Upper lobe of left lung (tissue), 6 donors: ENCODE measurements around the gene SELENOP. TPM values are rescaled to one million over a fixed set of nuclear protein-coding genes. Genes with fewer than 3 reads are reported as not detected.

Experiments
- ATAC-seq, 2 donors: fragments of 200-7000 bp; cut with Tn5 transposase; one replicate each; pipeline ENCODE4 v1.9.1; 2022; ENCODE audit warnings: mild to moderate bottlenecking in 2 of 2, moderate library complexity in 2 of 2; ENCODE audit not compliant: low FRiP score in 2 of 2
- DNase-seq, 2 donors: peaks; one replicate each; pipeline ENCODE4 v3.0.0-alpha.2; 2019 to 2020
- H3K27ac ChIP-seq, 4 donors: fragments of 200-600 bp; sonication (generic); one replicate each; pipeline ENCODE4 v1.5.1; 2016 to 2019
- H3K27me3 ChIP-seq, 4 donors: fragments of 200-600 bp; sonication (generic); one replicate each; pipeline ENCODE4 v1.5.1; 2017 to 2019
- H3K36me3 ChIP-seq, 4 donors: fragments of 200-600 bp; sonication (generic); one replicate each; pipeline ENCODE4 v1.5.1; 2016 to 2019
- H3K4me1 ChIP-seq, 4 donors: fragments of 200-600 bp; sonication (generic); one replicate each; pipeline ENCODE4 v1.5.1; 2018 to 2019
- H3K4me3 ChIP-seq, 4 donors: fragments of 200-600 bp; sonication (generic); one replicate each; pipeline ENCODE4 v1.5.1; 2017 to 2019; ENCODE audit warnings: mild to moderate bottlenecking in 2 of 4, moderate library complexity in 1 of 4
- H3K9me3 ChIP-seq, 4 donors: fragments of 200-600 bp; sonication (generic); one replicate each; pipeline ENCODE4 v1.5.1; 2018 to 2019
- CTCF ChIP-seq, 6 experiments: fragments of 450-650 bp in 4 of 6; fragments of 200-600 bp in 2 of 6; sonication (generic) in 2 of 6; IDR thresholded peaks; one replicate each; pipeline ENCODE4 v1.5.1; 2016 to 2019; ENCODE audit warnings: antibody characterized with exemption in 6 of 6
- EP300 ChIP-seq, 4 donors: sonication (generic); formaldehyde crosslinking; IDR thresholded peaks; one replicate each; pipeline ENCODE4 v1.5.1; 2017; ENCODE audit warnings: antibody characterized with exemption in 4 of 4, control low read depth in 2 of 4
- POLR2A ChIP-seq, 4 donors: fragments of 450-650 bp; IDR thresholded peaks; one replicate each; pipeline ENCODE4 v1.5.1; 2016 to 2017; ENCODE audit warnings: antibody characterized with exemption in 4 of 4, mild to moderate bottlenecking in 2 of 4
- POLR2AphosphoS5 ChIP-seq, 2 donors: sonication (generic); formaldehyde crosslinking; IDR thresholded peaks; one replicate each; pipeline ENCODE4 v1.5.1; 2017; ENCODE audit warnings: antibody characterized with exemption in 2 of 2
- WGBS, 2 donors: methylation state at CpG; one replicate each; pipeline ENCODE4 v1.1.5; 2017 to 2018; 5-methylcytosine and 5-hydroxymethylcytosine counted together
- total RNA-seq, 6 donors: library from RNA; depleted of rRNA in 4 of 6; stranded (reverse); fragments of >200 nt in 4 of 6; gene quantifications; one replicate each; pipeline versions ENCODE4 v1.1.0 to v1.2.1, GENCODE V29; 2016 to 2021
- donor health status: DM: no; HTN: no; CAD: no; lungs with moderate emphysema.
- donor health status: DM: no; HTN: yes; CAD: no; lungs with severe emphysema.

The SELENOP gene
- total RNA-seq, 6 donors from 2014 or later, result 222 to 828 (median 490) TPM

GRCh38 chr5:42842921-42843641 lies 31.4 kb upstream of the SELENOP start:
- WGBS, 2 donors, result 66 to 74% methylated on average over 4 of the region's 4 CpGs
- H3K27ac ChIP-seq, result peak overlapping the region in 2 of 4 donors; percentile 3 to 5
- no peak overlapping the region for H3K4me3 ChIP-seq
- no peaks in the 10 kb centered on the region for H3K36me3 ChIP-seq
- no peak for DNase-seq
- peaks cover 7 to 18% (median 14%) of the 10 kb centered on the region in 4 donors for H3K4me1 ChIP-seq
- TF ChIP-seq EP300 (IDR thresholded peaks at IDR 0.05) (no peak), POLR2AphosphoS5 (IDR thresholded peaks at IDR 0.05) (no peak), POLR2A (IDR thresholded peaks at IDR 0.05) (no peak), CTCF (IDR thresholded peaks at IDR 0.05) (no peak)
- H3K27me3 ChIP-seq, result no peaks in the 10 kb centered on the region
- peak in 1 of 2 donors; percentile 39 for ATAC-seq
- H3K9me3 ChIP-seq, result no peaks in the 10 kb centered on the region

- no peak overlapping the region for H3K4me3 ChIP-seq
- WGBS, 2 donors, result 73 to 74% methylated on average over 5 of the region's 5 CpGs
- no peak for DNase-seq
- no peaks in the 10 kb centered on the region for H3K36me3 ChIP-seq
- no peaks in the 10 kb centered on the region for H3K27me3 ChIP-seq
- H3K4me1 ChIP-seq, result peaks cover 7 to 18% (median 14%) of the 10 kb centered on the region in 4 donors
- ATAC-seq, result peak in 1 of 2 donors; percentile 23
- peak overlapping the region; percentile 56 to 75 (median 67) for H3K27ac ChIP-seq
- no peaks in the 10 kb centered on the region for H3K9me3 ChIP-seq
- TF ChIP-seq POLR2AphosphoS5 (IDR thresholded peaks at IDR 0.05), result no peak
- TF ChIP-seq POLR2A (IDR thresholded peaks at IDR 0.05), result no peak
- no peak for TF ChIP-seq CTCF (IDR thresholded peaks at IDR 0.05)
- no peak for TF ChIP-seq EP300 (IDR thresholded peaks at IDR 0.05)
Observed at GRCh38 chr5:42840842-42841567, 29.3 kb upstream of the SELENOP start.

- no peaks in the 10 kb centered on the region for H3K36me3 ChIP-seq
- ATAC-seq, result peak; percentile 81 to 89
- TF ChIP-seq POLR2AphosphoS5 (IDR thresholded peaks at IDR 0.05), result peak; percentile 44 to 48
- no peak for TF ChIP-seq CTCF (IDR thresholded peaks at IDR 0.05)
- TF ChIP-seq EP300 (IDR thresholded peaks at IDR 0.05), result peak in 2 of 4 donors; percentile 36 to 47
- peak; percentile 21 to 87 for DNase-seq
- H3K27me3 ChIP-seq, result no peaks in the 10 kb centered on the region
- peak overlapping the region; percentile 56 to 75 (median 67) for H3K27ac ChIP-seq
- peaks cover 7 to 18% (median 14%) of the 10 kb centered on the region in 4 donors for H3K4me1 ChIP-seq
- H3K4me3 ChIP-seq, result no peak overlapping the region
- H3K9me3 ChIP-seq, result no peaks in the 10 kb centered on the region
- WGBS, 2 donors, result 14 to 21% methylated on average over 6 of the region's 6 CpGs
Observed at GRCh38 chr5:42840269-42840668, 28.6 kb upstream of the SELENOP start.

- H3K4me1 ChIP-seq, result peaks cover 7 to 18% (median 14%) of the 10 kb centered on the region in 4 donors
- no peak for TF ChIP-seq EP300 (IDR thresholded peaks at IDR 0.05)
- no peak for TF ChIP-seq POLR2A (IDR thresholded peaks at IDR 0.05)
- TF ChIP-seq CTCF (IDR thresholded peaks at IDR 0.05), result no peak
- no peak for TF ChIP-seq POLR2AphosphoS5 (IDR thresholded peaks at IDR 0.05)
- WGBS, 2 donors, result 59 to 64% methylated on average over 3 of the region's 3 CpGs
- DNase-seq (no peak), ATAC-seq (no peak)
- no peaks in the 10 kb centered on the region for H3K27me3 ChIP-seq
- H3K27ac ChIP-seq, result peak overlapping the region in 2 of 4 donors; percentile 73 to 75
- H3K4me3 ChIP-seq, result no peak overlapping the region
- H3K36me3 ChIP-seq, result no peaks in the 10 kb centered on the region
- H3K9me3 ChIP-seq, result no peaks in the 10 kb centered on the region
Observed at GRCh38 chr5:42839196-42839595, 27.5 kb upstream of the SELENOP start.
